ENCODE data around the gene FBXO30.

The FBXO30 gene, protein sequence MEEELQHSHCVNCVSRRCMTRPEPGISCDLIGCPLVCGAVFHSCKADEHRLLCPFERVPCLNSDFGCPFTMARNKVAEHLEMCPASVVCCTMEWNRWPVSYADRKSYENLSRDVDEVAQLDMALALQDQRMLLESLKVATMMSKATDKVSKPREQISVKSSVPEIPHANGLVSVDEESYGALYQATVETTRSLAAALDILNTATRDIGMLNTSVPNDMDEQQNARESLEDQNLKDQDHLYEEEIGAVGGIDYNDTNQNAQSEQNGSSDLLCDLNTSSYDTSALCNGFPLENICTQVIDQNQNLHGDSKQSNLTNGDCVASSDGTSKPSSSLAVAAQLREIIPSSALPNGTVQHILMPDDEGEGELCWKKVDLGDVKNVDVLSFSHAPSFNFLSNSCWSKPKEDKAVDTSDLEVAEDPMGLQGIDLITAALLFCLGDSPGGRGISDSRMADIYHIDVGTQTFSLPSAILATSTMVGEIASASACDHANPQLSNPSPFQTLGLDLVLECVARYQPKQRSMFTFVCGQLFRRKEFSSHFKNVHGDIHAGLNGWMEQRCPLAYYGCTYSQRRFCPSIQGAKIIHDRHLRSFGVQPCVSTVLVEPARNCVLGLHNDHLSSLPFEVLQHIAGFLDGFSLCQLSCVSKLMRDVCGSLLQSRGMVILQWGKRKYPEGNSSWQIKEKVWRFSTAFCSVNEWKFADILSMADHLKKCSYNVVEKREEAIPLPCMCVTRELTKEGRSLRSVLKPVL

DNA sequence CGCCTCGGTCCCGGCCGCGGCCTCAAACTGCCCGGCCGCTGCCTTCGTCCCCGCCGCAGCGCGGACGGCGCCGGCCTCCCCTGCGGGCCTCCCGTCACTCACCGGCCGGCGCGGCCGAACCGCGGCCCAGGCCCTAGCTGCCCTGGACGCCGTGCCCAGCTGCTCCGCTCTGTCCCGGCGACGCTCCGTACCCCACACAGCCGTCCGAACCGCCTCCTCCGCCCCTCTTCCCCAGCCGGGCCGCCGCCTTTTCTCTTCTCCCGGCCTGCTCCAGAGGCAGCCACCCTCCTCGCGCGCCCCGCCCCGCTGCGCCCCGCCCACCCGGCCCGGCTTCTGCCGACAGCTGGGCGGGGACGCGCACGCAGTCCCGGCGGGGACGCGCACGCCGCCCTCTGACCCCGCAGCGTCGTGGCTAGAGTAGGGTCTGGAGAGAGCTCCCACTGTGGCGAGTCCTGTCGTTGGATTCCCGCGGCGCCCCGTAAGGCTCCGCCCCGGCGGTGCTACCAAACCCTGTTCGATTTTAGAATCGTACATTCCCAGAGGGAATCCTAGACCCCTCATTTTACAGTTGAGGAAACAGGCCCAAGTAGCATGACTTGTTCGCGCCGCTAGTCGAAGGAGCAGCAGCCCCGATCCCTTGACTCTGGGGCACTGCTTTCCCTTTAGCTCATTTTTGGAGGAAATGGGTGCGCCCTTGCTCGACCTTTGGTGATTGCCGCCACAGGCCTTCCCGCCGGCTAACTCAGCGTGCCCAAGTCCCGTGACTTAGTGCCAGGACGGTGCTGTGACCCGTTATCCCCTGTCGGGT is at the start of gene FBXO30:
FBXO30 (minus strand) TSS at position 295 of the 808 bp plus-strand sequence. CDS start 8,390 bp downstream, outside the sequence.
- no peak for FAIRE-seq

DNA sequence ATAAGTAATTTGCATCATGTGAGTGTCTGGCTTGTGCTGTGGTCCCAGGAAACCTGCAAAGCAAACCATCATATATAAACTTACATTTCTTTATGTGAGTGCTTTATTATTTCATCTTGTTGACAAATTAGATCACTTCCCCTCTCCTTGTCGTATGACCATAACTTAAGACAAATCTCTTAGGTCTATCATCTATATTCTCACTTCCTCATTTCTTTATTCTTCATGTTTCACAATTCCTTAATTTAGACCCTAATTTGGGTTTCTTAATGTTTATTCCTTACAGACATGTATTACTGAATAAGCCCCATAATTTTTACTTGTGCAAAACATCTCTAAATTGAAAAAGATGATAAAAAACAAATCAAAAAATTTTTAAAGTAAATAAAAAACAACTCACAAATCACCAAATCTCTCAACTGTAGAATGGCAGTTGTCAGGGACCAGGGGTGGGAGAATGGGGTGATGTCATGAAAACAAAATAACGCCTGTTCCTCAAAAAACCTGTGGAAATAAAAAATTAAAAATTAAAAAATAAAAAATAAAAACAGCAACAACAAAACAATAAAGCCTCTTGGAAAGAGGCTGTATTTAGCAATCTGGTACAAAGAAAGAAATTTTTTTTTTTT is 49.5 kb upstream of the FBXO30 start:
- FAIRE-seq, result no peak

DNA sequence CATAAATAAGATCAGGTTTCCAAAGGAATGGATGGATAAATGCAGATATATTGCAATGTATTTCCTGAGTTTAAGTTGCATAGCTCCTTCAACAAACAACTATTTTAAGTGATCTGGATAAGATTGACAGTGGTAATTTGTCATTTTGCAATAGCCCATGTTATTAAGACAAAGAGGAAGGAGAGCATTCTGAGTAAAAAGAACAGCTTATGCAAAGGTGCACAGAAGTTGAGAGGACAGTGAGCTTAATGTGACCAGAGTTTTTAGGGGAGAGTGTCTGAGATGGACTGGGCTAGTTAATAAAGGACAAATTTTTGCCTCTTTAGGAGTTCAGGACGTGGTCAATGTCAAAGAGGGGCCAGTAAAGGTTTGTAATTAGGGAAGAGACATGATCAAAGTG is 48.8 kb upstream of the FBXO30 start:
- no peak for FAIRE-seq

DNA sequence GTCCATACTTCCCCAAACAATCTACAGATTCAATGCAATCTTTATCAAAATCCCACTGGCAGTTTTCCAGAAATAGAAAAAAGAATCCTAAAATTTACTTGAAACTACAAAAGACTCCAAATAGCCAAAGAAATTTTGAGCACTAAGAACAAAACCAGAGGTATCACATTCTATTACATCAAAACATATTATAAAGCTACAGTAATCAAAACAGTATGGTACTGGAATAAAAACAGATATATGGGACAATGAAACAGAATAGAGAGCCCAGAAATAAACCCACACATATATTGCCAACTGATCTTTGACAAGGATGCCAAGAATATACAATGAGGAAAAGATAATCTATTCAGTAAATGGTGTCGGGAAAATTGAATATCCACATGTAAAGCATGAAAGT is 46.0 kb upstream of the FBXO30 start:
- no peak for FAIRE-seq

DNA sequence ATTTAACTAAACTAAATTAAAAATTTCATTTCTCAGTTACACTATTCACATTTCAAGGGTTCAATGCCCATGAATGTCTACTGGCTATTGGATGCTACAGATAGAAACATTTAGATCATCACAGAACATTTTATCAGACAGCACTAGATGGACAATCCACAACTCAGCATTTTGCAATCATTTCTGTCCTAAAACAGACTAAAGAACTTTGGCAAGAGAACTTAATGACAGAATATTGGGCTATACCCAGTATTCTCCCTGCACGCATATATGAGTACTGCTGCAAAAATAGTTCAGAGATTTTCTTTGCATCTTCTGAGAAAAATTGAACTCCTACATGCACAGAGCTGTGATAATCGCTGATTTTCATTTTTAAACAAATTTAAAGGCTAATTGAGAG is 36.1 kb upstream of the FBXO30 start:
- FAIRE-seq, result no peak

DNA sequence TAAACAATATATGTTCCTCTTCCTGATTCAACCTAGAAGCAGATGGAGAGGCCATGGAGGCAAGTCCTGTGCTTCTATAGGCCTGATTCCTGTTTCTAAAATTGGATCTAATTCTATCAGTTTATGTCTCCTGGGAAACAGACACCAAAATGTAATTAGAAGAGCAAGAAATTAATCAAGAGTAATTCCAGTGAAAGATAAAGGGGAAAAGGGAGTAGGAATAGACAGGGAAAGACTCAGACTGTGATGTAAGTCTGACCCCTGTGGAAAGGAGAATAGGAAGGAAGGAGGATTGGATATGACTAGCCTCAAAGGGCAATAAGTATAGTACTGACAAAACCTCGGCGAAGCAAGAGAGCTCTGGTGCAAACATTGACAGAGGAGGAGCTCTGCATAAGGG is 33.9 kb upstream of the FBXO30 start:
- no peak for FAIRE-seq

DNA sequence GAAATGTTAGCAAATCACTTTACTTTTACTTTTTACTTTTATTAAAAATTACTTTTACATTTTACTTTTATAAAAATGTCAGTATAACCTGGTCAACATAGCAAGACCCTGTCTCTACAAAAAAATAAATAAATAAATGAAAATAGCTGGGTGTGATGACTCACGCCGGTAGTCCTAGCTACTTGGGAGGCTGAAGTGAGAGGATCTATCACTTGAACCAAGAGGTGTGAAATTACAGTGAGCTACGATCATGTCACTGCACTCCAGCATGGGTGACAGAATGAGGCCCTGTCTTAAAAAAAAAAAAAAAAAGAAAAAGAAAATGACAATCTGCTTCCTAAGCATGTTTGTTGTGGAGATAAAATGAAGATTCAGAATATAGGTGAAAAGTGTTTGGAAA is 31.0 kb upstream of the FBXO30 start:
- no peak for FAIRE-seq

DNA sequence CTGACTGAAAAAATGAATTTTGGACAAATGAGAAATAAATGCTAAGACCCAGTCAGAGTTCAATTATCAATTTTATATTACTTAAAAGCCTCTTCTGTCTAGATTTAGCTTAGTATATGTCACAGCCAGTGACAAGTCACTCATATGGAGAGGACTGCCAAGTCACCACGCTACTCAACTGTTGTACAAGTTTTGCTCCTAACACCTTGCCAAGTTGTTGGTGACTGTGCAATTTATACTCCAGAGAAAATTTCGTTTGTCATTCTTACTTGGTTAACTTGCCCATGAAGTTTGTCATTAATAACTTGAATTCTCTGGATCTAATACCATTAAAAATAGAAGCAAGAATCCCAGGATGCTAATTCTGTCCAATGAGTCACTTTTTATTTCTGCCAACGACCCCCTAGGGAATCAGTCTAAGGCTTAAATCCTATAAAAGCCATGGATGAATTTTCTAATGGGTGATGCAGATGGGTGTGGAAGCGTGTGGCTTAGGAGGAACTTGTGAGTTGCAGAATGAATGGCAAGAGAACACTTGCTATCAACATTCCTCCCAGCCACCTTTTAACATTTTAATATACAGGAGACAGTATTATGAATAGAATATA is 30.4 kb upstream of the FBXO30 start:
- no peak for FAIRE-seq

DNA sequence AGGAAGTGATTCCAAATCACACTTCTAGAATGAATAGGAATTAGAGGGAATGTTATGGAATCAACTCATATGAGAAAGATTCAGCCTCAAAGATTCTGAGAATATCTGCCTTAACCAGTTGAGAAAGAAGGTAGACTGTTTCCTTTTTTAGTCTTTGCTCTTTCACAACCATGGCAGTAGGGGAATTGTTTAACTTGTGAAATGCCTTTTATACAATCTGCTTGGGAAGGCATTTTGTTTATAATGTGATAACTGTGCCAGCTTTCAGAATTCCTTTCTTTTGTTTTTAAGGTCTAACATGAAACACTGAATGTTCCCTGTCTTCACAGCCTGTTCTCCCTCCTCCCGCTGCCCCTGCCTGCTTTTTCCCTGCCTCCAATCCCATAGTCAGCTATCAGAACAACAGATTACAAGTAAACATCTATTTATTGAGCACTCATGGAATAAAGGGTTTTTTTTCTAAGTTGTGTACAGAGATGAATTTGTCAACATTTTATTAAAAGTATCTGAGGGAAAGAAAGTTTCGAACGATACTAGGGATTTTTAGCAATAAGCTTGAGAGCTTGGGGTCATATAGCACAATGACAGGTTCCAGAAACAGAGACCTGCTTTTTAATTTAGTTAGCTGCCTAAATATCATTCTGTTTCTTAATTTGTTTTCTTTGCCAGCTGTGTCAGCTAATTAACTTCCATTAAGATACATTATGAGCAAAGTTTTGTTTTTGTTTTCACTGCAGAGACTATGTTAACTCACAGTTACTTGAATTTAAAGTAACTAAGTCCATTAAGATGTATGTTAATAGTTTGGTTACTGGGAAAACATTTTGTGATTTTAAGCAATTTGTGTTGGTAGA is 28.3 kb upstream of the FBXO30 start:
- no peak for FAIRE-seq

DNA sequence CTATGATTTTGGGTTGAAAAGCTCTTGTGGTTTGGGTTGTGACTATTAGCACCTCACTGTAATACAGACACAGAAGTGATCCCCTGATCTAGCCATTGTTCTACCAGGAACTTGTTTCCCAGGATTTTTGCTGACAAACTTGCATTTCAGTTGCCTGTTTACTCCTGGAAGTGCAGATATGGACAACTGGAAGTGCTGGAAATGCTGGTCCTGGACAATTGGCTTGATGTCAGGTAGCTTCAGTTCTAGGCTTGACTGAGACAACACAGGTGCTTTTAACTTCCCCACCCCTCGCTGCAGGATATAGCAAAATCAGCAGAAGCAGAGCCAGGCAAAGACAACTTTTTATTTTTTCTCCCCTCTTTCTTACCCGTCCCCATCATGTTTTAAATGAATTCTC is 27.1 kb upstream of the FBXO30 start:
- no peak for FAIRE-seq

DNA sequence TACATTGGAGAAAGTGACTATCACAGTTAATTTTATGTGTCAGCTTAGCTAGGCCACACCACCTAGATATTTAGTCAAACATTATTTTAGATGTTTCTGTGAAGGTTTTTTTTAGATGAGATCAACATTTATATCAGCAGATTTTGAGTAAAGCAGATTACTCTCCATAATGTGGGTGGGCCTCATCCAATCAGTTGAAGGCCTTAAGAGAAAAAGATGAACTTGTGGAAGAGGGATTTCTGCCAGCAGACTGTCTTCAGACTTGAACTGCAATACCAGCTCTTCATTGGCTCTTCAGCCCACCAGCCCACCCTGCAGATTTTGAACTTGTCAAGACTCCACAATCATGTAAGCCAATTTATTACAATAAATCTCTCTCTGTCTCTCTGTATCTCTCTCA is 25.1 kb upstream of the FBXO30 start:
- no peak for FAIRE-seq

DNA sequence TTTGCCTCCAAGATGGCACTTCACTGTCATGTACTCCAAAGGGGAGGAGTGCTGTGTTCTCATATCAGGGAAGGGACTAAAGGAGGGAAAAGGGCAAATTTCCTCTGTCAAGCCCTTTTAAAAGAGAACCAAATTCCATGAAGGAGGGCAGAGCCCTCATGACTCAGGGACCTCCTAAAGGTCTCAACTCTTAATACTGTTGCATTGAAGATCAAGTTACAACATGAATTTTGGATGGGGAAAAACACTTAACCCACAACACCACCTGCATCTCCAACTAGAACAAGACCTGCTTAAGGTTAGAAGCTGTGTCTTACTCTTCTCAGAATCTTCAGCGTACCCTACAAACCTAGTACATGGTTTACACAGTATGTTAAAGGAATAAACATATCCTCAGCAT is 23.7 kb upstream of the FBXO30 start:
- no peak for FAIRE-seq

DNA sequence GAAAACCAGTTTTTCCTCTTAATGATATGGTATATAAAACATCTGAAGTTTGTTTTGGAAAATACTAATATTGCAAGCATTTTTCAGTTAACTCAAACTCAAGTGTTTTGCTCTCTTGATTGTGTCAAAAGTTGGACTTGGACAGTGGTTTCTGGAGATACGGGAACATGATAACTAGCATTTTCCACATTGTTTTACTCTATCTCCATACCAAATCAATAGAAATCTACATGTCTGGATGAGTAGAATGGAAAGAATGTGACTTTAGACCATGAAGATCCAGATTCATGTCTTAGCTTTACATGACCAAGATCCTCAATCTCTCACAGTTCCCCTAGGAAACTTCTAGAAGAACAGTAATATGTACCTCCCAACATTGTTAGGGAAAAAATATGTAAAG is 22.2 kb upstream of the FBXO30 start:
- no peak for FAIRE-seq

DNA sequence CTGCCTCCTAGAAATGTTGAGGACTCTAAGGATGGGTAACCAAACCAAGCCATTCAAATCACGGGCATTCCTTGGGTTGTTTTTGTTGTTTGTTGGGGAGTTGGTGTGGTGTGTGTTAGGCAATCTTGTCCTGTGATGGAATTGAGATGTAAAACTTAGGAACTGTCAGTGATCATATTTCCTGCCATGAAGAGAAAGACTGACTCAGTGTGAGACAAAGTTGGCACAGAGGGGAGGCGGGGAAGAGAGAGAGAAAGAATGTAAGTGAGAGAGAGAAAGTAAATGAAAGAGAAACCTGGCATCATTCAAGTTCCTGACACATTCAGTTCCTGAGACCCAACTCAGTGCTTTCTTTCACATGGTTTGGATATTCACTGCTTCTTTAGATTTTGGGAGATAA is 21.6 kb upstream of the FBXO30 start:
- FAIRE-seq, result no peak

DNA sequence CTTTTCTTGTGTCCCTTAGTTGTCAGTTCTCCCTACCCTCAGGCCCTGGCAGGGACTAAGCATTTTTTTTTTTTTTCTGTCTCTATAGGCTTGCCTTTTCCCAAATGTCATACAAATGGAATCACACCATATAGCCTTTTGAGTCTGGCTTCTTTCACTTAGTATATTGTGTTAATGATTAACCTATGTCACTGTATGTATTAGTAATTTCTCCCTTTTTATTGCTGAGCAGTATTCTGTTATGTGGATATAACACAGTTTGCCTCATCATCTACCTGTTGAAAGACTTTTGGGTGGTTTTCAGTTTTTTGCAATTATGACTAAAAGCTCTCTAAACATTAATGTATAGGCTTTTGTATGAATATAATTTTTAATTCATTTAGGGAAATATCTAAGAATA is 16.0 kb upstream of the FBXO30 start:
- no peak for FAIRE-seq

DNA sequence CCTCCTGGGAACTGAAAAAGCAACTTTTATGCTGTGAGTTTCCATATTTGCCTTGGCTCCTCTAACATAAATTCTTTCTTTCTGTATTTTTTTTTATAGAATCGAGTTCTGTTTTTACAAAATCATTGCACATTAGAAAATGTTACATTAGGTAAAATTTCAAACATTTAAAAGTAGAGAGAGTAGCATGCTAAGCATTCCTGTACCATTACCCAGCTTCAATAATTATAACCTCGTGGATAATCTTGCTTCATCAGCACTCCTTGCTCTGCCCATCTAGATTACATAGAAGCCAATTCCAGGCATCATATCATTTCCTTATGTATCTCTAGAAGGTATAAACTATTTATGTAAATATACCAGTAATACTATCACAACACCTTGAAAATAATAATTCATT is 15.4 kb upstream of the FBXO30 start:
- FAIRE-seq, result no peak

DNA sequence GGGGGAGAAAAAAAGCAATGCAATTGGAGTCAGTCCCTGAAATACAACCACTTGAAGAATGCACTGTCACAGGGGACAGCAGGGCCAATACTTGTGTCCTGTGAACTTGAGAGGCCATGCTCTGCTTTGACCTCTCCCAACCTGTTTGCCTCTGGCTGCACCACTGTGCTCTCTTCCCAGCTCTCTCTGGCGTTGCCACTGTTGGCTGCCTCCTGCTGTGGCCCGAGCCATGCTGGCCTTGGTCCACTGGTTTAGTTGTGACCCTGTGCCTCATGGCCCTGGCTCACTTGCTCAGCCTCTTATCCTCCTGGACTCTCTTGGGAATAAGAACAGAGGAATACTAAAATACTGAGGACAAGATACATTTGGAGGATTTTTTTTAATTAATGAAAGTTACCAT is 14.5 kb upstream of the FBXO30 start:
- FAIRE-seq, result no peak

DNA sequence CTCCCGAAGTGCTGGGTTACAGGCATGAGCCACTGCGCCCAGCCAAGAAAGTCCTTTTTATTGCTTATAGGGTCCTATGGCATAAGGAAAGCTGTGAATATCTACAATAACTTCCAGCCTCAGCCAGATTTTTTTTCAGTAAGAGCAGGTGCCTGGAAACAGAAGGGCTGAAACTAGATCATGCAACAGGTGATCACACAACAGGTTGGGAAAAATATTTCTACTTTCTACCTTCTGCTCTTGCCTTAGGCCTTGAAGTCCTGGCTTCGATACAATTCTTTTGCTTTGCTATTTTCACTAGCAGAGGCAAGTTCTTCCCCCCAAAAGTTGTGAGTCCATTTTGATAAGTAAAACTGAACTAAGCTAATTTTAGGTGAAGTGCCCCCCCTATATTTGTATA is 9.7 kb upstream of the FBXO30 start:
- no peak for FAIRE-seq

DNA sequence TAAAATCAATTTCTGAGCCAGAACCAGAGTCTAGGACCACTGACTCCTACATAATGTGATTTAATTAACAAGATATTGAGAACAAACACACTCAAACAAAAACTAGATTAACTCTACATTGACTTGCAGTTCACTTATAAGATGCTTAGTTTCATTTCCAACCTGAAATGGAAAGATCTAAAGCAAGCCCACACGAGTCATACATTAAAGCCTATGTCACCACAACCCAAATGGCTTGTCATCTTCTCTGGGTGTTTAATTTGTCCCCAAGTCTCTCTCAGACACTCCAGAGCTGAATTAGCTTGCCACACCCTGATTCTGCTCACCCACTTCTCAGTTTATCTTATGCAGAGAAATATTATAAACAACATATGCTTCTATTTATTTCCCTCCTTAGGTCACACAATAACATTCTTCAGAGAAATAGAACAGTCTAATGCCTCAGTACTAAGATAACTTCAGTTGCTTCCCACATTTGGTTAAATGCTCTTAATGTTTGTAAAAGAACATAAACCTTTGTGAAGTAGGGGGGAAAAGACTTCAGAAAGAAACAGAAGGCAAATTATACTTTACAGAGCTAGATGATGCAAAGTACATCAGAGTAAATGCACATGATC is 8.8 kb upstream of the FBXO30 start:
- no peak for FAIRE-seq

DNA sequence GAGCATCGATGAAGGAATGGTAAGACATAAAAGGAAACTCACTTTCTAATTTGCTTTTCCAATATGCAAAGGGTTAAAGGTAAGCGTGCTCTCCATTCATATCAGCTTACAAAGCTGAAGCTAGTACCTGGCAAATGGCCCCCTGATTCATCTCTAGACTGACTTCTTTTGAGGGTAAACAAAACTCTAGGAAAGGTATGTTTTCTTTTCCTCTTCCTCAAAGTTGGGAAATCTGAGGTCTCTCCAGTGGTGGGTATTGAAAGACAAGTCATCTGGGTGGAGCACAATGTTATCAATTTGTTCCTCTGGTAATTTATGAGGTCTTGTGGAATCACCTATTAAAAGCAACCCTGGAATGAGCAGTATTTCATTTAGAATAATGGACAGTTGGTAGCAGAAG is 7.9 kb upstream of the FBXO30 start:
- FAIRE-seq, result no peak

DNA sequence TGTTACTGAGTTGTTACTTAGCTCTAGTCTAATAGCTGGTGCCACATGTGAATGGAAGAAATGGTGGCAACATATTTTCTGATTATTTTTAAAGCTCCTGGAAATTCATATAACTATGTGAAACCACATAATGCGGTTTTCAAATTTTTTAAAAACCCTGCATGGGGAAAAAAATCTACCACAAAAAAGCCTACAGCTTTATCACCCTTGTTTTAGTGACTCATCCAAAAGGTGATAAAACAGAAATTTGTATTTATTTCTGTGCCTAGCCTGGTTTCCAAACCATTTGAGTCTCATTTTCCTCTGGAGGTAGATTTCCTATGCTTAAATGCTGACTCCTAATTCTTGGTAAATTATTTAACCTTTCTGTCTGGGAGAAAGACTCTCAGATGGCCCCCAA is 5.4 kb upstream of the FBXO30 start:
- FAIRE-seq, result no peak
